PFSK-1 (cell line): ENCODE results near the gene CYP2S1.

Source experiments
- FOXP2 ChIP-seq: optimal IDR thresholded peaks from 2 replicates; pipeline ENCODE3; 2011; ENCODE audit warnings: borderline replicate concordance, control low read depth, inconsistent platforms; ENCODE audit not compliant: insufficient read depth; ENCODE audit errors: extremely low read length, extremely low read depth
- POLR2AphosphoS5 ChIP-seq: IDR thresholded peaks from 2 replicates; pipeline ENCODE4 v1.6.1; 2012; ENCODE audit warnings: low read depth, mild to moderate bottlenecking, control low read depth, low read length, moderate library complexity
- REST ChIP-seq, 2 experiments: IDR thresholded peaks; 2 replicates each; pipeline versions ENCODE4 v1.6.1 to v1.8.0; 2011 to 2012; ENCODE audit warnings: low read depth in 2 of 2, low read length in 2 of 2, control low read depth in 1 of 2, inconsistent platforms in 1 of 2, mild to moderate bottlenecking in 1 of 2, moderate library complexity in 1 of 2; ENCODE audit not compliant: insufficient read depth in 1 of 2
- SIN3A ChIP-seq: IDR thresholded peaks from 2 replicates; pipeline ENCODE4 v1.6.1; 2012; ENCODE audit warnings: mild to moderate bottlenecking, low read length, moderate library complexity, borderline replicate concordance; ENCODE audit not compliant: insufficient read depth
- TAF1 ChIP-seq: IDR thresholded peaks from 2 replicates; pipeline ENCODE4 v1.6.1; 2012; ENCODE audit warnings: low read length, control low read depth, borderline replicate concordance; ENCODE audit not compliant: insufficient read depth

DNA sequence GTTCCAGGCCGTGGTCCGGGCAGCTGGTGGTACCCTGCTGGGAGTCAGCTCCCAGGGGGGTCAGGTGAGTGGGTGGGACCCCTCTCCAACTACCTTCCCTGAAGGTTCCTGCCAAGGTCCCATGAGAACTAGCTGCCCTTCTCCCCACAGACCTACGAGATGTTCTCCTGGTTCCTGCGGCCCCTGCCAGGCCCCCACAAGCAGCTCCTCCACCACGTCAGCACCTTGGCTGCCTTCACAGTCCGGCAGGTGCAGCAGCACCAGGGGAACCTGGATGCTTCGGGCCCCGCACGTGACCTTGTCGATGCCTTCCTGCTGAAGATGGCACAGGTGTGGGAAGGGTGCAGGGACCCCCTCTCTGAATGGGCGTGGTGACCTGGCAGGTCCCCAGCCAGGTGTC, 5.5 kb downstream of the CYP2S1 start:
- TF ChIP-seq TAF1 (no peak), POLR2AphosphoS5 (no peak), REST (IDR thresholded peaks at IDR 0.05; ENCODE audit: insufficient read depth in 1 of 2, low read depth in 2 of 2, low read length in 2 of 2) (no peak), SIN3A (no peak), FOXP2 (no peak)
